Activated CD8-positive, alpha-beta memory T cell treated with anti-CD3 and anti-CD28 coated beads for 36 hours (primary cell): Measurements from ENCODE around the gene GTF2IRD1. TPM values are rescaled to one million over a fixed set of nuclear protein-coding genes. Genes with fewer than 3 reads are reported as not detected.
"Not testable (repeated sequence)": the region's sequence is repeated elsewhere in the genome, so short reads cannot be mapped to it uniquely, and the experiment has no call there.

Source experiments
- CTCF ChIA-PET: fragments of 350-600 bp; sonication (Branson Sonifier 250); formaldehyde crosslinking; loops from one replicate; lab custom pipeline; 2021; ENCODE audit warnings: antibody characterized with exemption; lab: Charles Lee
- POLR2A ChIA-PET: fragments of 350-600 bp; sonication (Branson Sonifier 250); formaldehyde crosslinking; loops from one replicate; lab custom pipeline; 2021; ENCODE audit warnings: antibody characterized with exemption; lab: Charles Lee
- total RNA-seq, 2 experiments: library from RNA; stranded (reverse); gene quantifications; one replicate each; pipeline ENCODE4 v1.2.3, GENCODE V29; 2021

Gene GTF2IRD1
- total RNA-seq, 2 experiments from 2014 or later, result 0.67 to 1.2 TPM

GRCh38 chr7:74501298-74501697 lies 47.6 kb downstream of the GTF2IRD1 start:
- ChIA-PET CTCF (no interaction called here), POLR2A (no interaction called here)

- POLR2A ChIA-PET, result no interaction called here
- CTCF ChIA-PET, result no interaction called here
Observed at GRCh38 chr7:74502216-74502891, 48.6 kb downstream of the GTF2IRD1 start.

DNA sequence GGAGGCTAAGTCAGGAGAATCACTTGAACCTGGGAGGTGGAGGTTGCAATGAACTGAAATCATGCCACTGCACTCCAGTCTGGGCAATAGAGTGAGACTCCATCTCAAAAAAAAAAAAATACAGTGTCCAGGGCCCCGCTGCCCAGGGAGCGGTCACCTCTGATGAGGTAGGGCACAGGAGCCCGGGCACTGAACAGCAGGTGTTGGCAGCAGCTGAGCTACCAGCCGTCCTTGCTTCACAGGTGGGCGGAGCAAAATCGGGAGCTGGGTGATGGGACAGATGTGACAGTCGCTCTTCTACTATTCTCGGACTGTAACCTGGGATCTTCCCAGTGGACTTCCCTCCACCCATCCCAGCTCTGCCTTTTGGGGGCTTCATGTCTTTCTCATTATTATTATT lies 49.4 kb downstream of the GTF2IRD1 start:
- ChIA-PET POLR2A (no interaction called here), CTCF (no interaction called here)

- CTCF ChIA-PET, result no interaction called here
- POLR2A ChIA-PET, result no interaction called here
Observed at GRCh38 chr7:74503943-74504342, 50.2 kb downstream of the GTF2IRD1 start.

DNA sequence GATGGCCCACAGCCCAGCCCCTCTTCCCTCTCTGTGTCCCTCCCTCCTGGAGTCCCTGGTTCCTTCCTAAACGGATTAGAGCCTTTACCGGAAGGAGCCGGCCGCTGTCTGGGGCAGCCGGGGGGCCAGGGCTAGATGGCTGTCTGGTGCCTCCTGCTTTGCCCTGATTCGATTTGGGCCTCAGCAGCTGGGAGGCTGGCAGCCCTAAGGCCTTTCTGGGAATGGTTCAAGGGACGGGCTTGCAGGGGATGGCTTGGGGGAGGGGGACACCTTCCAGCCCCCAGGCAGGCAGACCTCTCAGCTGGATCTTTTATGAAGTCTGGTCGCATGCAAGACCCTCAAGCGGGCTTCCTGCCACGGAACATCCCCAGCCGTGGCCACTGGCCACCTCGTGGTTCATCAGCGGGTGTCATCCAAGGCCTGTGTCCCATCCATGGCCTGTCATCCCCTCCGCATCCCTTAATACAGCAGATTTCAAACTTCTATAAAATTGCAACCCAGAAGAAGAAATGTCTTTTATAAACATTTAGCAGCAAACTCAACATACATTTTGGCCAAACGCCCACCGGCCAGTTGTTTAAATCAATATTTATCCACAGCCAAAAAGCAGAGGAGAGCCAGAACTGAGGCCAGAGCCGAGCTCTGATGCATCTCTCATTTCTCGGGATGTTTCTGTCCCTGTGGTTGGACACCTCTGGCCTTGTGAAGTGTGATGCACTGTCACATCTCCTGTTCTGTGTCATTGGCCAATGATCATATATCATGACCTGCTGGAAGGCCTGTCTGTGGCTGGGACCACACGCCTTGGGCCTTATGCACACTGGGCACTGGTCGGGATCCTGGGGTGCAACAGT lies 52.0 kb downstream of the GTF2IRD1 start:
- ChIA-PET POLR2A (no interaction called here), CTCF (no interaction called here)

DNA sequence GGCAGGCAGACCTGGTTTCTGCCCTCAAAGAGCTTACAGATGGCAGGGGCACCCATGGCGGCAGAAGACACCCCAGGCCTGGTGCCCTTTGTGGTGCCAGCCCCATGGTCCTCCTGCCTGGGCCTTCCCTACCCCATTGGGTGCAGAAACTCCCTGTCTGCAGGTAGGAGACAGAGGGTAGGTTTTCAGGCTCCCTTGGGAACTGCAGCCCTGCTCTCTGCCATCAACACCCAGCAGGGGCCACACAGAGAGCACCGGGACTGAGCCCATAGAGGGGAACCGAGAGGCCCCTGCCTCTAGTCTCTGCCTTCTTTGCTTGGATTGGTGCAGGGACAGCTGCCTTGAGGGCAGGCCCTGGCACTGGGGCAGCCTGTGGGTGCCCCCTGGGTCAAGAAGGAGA lies 52.6 kb downstream of the GTF2IRD1 start:
- ChIA-PET CTCF (no interaction called here), POLR2A (no interaction called here)

DNA sequence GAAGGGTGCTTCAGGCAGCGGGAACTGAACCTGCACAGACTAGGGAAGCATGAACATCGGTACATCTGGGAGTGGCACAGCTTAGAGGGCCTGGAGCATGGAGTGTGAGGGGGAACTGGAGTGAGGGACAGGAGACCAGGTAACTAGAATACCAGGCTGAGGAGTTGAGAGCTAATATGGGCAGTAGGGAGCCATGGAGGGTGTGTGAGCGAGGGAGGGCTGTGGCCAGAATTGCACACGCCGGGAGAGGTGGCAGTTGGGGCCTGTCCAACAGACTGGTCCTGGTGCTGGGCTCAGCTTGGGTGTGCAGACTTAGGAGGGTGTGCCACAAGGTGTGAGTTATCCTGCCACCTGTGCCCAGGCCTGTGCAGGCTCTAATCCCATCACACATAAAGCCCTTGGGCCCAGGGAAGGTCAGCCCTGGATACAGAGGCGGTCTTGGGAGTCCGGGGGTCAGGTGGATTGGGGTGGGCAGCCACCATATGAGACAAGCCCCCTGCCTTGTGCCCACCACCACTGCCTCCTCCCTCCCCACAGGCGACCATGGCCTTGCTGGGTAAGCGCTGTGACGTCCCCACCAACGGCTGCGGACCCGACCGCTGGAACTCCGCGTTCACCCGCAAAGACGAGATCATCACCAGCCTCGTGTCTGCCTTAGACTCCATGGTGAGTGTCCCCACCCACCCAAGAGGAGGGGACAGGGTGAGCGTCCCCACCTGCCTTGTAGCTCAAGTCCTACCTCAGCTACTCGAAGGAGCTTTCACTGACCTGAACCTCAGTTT lies 54.0 kb downstream of the GTF2IRD1 start:
- ChIA-PET CTCF (no interaction called here), POLR2A (no interaction called here)

GRCh38 chr7:74509453-74509852 lies 55.7 kb downstream of the GTF2IRD1 start:
- POLR2A ChIA-PET, CTCF ChIA-PET: not testable (repeated sequence)

DNA sequence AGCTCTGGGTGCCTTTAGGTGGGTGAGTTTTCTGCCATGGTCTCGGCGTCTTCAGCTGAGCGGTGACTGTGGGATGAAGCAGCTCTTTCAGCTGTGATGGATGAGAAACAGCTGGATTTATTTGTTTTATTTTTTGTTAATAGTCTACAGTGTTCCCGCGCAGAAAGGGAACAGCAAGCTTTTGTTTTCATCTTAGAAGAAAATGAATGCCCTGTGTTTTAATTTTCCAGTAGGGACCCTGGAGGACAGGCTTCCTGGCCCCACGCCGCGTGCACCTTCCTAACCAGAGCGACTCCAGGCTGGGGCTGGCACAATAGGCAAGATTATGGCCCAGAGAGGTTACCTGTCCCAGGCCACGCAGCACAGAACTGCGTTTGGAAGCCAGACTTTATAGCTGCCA lies 57.6 kb downstream of the GTF2IRD1 start:
- ChIA-PET CTCF (no interaction called here), POLR2A (no interaction called here)

DNA sequence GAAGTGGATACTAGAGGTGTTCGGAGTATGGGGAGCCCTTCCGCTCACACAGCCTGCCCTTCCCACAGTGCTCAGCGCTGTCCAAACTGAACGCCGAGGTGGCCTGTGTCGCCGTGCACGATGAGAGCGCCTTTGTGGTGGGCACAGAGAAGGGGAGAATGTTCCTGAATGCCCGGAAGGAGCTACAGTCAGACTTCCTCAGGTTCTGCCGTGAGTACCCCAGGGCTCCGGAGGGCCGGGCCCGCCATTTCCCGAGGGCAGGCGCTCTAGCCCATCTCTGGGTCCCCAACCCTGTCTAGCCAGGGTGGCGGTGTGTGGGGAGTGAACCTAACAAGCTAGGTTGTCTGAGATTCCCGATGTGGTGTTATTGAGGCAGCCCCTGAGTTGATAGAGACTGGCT lies 59.1 kb downstream of the GTF2IRD1 start:
- POLR2A ChIA-PET, result no interaction called here
- CTCF ChIA-PET, result no interaction called here

GRCh38 chr7:74514131-74514591 lies 60.5 kb downstream of the GTF2IRD1 start:
- CTCF ChIA-PET, result interaction anchor here (1.1 kb wide), 1 partner anchor 13 kb away, joined by 3 read pairs; no protein-coding TSS in a partner anchor
- POLR2A ChIA-PET, result no interaction called here

DNA sequence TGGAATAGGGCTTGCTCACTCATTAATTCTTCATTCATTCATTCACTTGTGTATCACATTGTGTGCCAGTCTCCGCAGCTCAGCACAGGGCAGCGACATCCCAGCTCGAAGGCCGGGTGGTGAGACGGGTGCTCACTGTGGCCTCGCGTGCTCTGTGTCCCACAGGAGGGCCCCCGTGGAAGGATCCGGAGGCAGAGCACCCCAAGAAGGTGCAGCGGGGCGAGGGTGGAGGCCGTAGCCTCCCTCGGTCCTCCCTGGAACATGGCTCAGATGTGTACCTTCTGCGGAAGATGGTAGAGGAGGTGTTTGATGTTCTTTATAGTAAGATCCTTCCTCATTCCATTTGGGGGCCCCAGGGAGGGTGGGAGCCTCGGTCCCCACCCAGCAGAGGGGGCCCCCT lies 61.6 kb downstream of the GTF2IRD1 start:
- CTCF ChIA-PET, result no interaction called here
- POLR2A ChIA-PET, result no interaction called here

DNA sequence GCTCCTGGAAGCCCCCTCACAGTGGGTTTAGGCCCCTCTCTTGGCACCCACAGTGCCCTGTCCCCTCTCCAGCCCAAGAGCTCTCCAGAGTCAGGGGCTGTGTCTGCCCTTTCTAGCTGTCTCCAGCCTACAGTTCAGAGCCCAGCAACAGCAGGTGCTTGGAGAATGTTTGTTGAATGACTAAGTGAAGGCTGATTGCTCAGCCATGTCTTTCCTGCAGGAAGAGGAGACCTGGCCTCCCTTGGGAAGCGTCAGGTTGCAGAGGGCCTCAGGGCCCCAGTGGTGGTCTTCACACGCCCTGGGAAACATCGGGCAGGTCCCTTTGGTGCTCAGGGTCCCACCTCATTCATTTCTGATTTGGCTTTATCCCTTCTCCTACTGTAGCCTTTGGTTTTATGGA lies 62.5 kb downstream of the GTF2IRD1 start:
- ChIA-PET CTCF (no interaction called here), POLR2A (no interaction called here)

DNA sequence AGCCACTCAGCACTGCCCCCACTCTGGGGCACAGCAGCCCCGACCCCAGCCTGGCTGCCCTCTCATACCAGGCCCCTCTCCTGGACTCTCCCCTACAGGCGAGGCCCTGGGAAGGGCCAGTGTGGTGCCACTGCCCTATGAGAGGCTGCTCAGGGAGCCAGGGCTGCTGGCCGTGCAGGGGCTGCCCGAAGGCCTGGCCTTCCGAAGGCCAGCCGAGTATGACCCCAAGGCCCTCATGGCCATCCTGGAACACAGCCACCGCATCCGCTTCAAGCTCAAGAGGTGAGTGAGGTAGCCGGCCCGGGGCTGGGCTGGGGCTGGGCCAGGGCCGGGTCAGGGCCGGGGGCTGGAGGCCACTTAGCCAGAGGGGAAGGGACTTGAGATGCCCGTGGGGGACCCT lies 64.3 kb downstream of the GTF2IRD1 start:
- ChIA-PET CTCF (no interaction called here), POLR2A (interaction anchor here (0.6 kb wide), 1 partner anchor 744 kb away, joined by 10 read pairs; no protein-coding TSS in a partner anchor)

GRCh38 chr7:74518654-74519053 lies 64.9 kb downstream of the GTF2IRD1 start:
- ChIA-PET CTCF (no interaction called here), POLR2A (no interaction called here)

- ChIA-PET POLR2A (no interaction called here), CTCF (no interaction called here)
Observed at GRCh38 chr7:74519395-74519794, 65.7 kb downstream of the GTF2IRD1 start.

DNA sequence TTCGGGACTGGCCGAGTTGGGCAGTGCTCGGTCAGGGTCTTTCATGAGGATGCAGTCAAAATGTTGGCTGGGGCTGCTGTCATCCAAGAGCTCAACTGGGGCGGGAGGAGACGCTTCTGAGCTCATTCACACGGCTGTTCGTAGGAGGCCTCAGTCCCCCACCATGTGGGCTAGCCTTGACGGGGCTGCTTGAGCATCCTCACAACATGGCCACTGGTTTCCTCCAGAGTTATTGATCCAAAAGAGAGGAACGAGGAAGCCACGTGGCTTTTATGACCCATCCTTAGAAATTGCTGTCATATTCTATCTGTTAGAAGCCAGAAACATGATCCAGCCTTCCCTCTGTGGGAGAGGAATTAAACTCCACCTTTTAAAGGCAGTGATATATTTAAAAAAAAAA lies 68.1 kb downstream of the GTF2IRD1 start:
- ChIA-PET POLR2A (no interaction called here), CTCF (interaction anchor here (0.6 kb wide), 1 partner anchor 44 kb away, joined by 3 read pairs; no protein-coding TSS in a partner anchor)

DNA sequence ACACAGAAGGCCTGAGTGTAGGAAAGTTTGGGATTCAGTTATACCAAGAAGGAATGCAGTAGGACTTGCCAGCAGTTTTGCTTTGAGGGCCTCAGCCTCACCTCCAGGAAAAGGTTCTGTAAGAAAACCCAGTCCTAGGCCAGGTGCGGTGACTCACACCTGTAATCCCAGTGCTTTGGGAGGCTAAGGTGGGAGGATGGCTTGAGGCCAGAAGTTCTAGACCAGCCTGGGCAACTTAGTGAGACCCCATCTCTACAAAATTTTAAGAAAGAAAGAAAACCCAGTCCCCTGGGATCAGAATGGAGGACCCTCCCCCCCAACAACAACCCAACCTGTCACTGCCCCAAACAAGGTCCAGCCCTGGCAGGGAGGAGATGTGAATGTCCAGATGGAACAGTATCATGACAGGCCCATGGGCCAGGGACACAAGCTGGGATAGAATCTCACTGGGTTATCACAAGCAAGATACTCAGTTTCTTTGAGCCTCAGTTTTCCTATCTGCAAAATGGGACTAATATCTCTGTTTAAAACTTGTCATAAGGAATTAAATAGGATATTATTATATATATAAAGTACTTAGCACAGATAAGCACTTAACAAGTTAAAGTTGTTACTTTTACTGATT lies 68.7 kb downstream of the GTF2IRD1 start:
- ChIA-PET CTCF (interaction anchor here (0.6 kb wide), 1 partner anchor 44 kb away, joined by 3 read pairs; no protein-coding TSS in a partner anchor), POLR2A (no interaction called here)

GRCh38 chr7:74523015-74523414 lies 69.3 kb downstream of the GTF2IRD1 start:
- CTCF ChIA-PET, result no interaction called here
- POLR2A ChIA-PET, result no interaction called here
